Measurements from ENCODE around the gene FANCI.
A peak's percentile ranks its signal among the peaks of the same experiment; 100 is the strongest.

Gene FANCI

DNA sequence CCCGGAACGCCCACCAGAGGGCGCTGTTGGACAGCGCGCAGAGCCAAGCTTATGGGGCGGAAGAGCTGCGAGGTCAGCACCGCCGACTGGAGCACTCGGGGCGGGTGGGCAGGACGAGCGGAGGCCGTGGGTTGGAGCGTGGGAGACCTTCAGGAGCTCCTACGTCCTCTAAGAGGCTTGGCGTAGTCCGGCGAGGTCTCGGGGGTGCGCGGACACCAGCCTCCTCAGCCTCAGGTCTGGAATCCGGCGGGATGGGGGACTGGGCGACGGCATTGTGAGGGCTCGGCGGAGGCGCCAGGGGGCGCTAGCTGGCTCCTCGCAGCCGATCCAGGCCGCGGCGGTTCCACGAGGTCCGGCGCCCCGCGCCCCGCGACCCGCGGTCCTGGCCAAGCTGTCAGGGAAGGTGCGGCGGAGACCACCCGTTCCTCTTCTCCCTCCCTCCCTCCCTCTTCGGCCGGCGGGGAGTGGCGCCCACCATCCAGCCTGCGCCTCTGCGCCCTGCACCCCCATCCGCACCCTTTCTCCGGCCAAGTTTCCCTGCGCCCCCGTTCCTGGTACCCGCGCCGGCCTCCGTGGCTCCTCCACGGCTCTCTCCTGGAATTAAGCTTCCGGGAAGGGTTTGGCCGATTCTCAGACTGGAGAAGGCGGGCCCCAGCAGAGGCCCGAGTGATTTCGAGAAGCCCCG, 115.1 kb downstream of the FANCI start:
- CTCF ChIA-PET = interaction anchor here (0.5 to 4.2 kb wide), 47 partner anchors 9 to 832 kb away, joined by 3 to 84 read pairs (median 6); no protein-coding TSS in a partner anchor
- DNase-seq (ENCODE audit: low spot score) = peak; percentile 84
- no peak overlapping the region for H3K27ac ChIP-seq
- peak; percentile 99 for TF ChIP-seq CTCF (conservative IDR thresholded peaks at IDR 0.05; ENCODE audit: low read depth)
- POLR2A ChIA-PET (ENCODE audit: low non-redundant PET) = no interaction called here

- no peak for DNase-seq (ENCODE audit: low spot score)
- ChIA-PET POLR2A (ENCODE audit: low non-redundant PET) (no interaction called here), CTCF (interaction anchor here (0.5 to 4.2 kb wide), 38 partner anchors 8 to 832 kb away, joined by 3 to 84 read pairs (median 8); no protein-coding TSS in a partner anchor)
- no peak for TF ChIP-seq CTCF (conservative IDR thresholded peaks at IDR 0.05; ENCODE audit: low read depth)
- H3K27ac ChIP-seq = no peak overlapping the region
Measured at GRCh38 chr15:89359471-89360293, 115.9 kb downstream of the FANCI start.

- ChIA-PET CTCF (interaction anchor here (0.6 to 4.2 kb wide), 13 partner anchors 7 to 831 kb away, joined by 3 to 62 read pairs (median 9); no protein-coding TSS in a partner anchor), POLR2A (ENCODE audit: low non-redundant PET) (no interaction called here)
- H3K27ac ChIP-seq = no peak overlapping the region
- TF ChIP-seq CTCF (conservative IDR thresholded peaks at IDR 0.05; ENCODE audit: low read depth) = no peak
- DNase-seq (ENCODE audit: low spot score) = no peak
Measured at GRCh38 chr15:89360294-89360971, 116.7 kb downstream of the FANCI start.

DNA sequence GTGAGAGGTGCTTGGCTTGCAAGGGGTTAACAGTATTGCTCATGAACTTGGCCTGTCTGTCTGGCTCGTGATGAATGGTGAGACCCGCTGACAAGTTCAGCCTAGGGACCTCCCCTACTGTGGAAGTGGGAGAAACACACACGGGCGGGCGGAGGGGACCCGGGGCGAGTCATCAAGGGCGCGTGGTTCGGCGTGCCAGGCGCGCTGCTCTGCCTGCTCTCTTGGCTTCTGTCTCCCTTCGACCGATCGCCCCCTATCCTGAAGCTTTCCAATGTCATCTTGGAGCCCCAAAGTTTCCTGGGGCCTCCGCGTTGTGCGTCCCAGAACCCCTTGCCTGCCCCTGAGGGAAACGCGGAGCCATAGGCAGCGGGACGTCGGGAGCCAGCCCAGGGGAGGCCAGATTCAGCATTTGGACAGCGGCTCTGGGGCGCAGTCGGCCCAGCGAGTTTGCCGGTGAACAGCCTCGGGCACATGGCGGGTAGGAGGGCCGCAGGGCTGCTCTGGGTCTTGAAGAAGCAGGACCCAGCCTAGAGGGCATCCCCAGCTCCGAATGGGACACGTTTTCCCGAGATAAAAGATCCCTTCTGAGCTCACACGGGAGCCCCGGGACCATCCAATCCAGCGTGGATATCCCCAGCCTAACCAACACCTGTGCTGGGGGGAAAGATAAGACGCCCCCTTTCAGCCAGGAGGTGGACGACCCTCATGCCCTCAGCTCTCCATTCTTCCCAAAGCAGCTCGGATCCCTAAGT, 117.8 kb downstream of the FANCI start:
- ChIA-PET CTCF (interaction anchor here (0.6 to 4.2 kb wide), 6 partner anchors 17 to 186 kb away, joined by 3 to 38 read pairs (median 3); no protein-coding TSS in a partner anchor), POLR2A (ENCODE audit: low non-redundant PET) (no interaction called here)
- no peak overlapping the region for H3K27ac ChIP-seq
- TF ChIP-seq CTCF (conservative IDR thresholded peaks at IDR 0.05; ENCODE audit: low read depth) = no peak
- DNase-seq (ENCODE audit: low spot score) = peak; percentile 88

GRCh38 chr15:89362203-89363101, 118.7 kb downstream of the FANCI start:
- POLR2A ChIA-PET (ENCODE audit: low non-redundant PET) = interaction anchor here (0.7 kb wide), 1 partner anchor 47 kb away, joined by 3 read pairs; no protein-coding TSS in a partner anchor
- H3K27ac ChIP-seq = no peak overlapping the region
- CTCF ChIA-PET = interaction anchor here (1.2 to 1.5 kb wide), 4 partner anchors 16 to 56 kb away, joined by 3 to 5 read pairs (median 3); no protein-coding TSS in a partner anchor
- TF ChIP-seq CTCF (conservative IDR thresholded peaks at IDR 0.05; ENCODE audit: low read depth) = no peak
- no peak for DNase-seq (ENCODE audit: low spot score)
